ENCODE measurements around the gene TEK. TPM values are rescaled to one million over a fixed set of nuclear protein-coding genes. Genes with fewer than 3 reads are reported as not detected.

The TEK gene
- total and polyA plus RNA-seq, 2 donors (not counting 1 experiment from before 2014, with no cell fraction given) = not detected

GRCh38 chr9:27125936-27126335, 16.9 kb downstream of the TEK start:
- H3K9me3 ChIP-seq (ENCODE audit: control extremely low read depth in 1 of 3, control insufficient read depth in 2 of 3, insufficient read depth in 1 of 3, low read length in 2 of 3) = no peaks in the 10 kb centered on the region
- no peak overlapping the region for H3K4me3 Mint-ChIP-seq
- no peak for TF ChIP-seq EZH2 (IDR thresholded peaks at IDR 0.05; ENCODE audit: borderline replicate concordance, insufficient read depth, low read depth, low read length, poor library complexity, severe bottlenecking)
- no peak for TF ChIP-seq CTCF (IDR thresholded peaks at IDR 0.05)
- no peaks in the 10 kb centered on the region for H3K79me2 ChIP-seq (ENCODE audit: control insufficient read depth, insufficient read depth, low read length)
- no peaks in the 10 kb centered on the region for H3K36me3 ChIP-seq (replicated peaks in 1 of 2; ENCODE audit: control extremely low read depth in 1 of 2, control insufficient read depth in 1 of 2, extremely low read depth in 1 of 2, insufficient read depth in 2 of 2, low read length in 1 of 2)
- no peak overlapping the region for H2AFZ ChIP-seq (ENCODE audit: insufficient read depth, low read depth, low read length, poor library complexity, severe bottlenecking)
- intact Hi-C loops (cut with micrococcal nuclease) = no loop called here
- no peaks in the 10 kb centered on the region for H3K4me1 Mint-ChIP-seq
- no peaks in the 10 kb centered on the region for H3K4me1 ChIP-seq (ENCODE audit: control insufficient read depth in 2 of 2, insufficient read depth in 2 of 2, low read length in 2 of 2)
- H3K9me3 Mint-ChIP-seq (ENCODE audit: insufficient read depth) = peaks cover 2% of the 10 kb centered on the region
- no peaks in the 10 kb centered on the region for H4K20me1 ChIP-seq (ENCODE audit: control insufficient read depth, insufficient read depth, low read length, poor library complexity, severe bottlenecking)
- no CpG with 5 or more reads among the region's 5 CpGs for WGBS (ENCODE audit: insufficient coverage)
- H3K4me2 ChIP-seq (replicated peaks; ENCODE audit: low read depth, low read length, poor library complexity, severe bottlenecking) = no peak overlapping the region
- ATAC-seq (ENCODE audit: low read depth) = no peak
- CTCF ChIA-PET = no interaction called here
- no peak overlapping the region for H3K27ac Mint-ChIP-seq
- no peaks in the 10 kb centered on the region for H3K27me3 Mint-ChIP-seq
- DNase-seq = no peak
- no peak overlapping the region for H3K4me3 ChIP-seq (ENCODE audit: control extremely low read depth in 1 of 5, extremely low read depth in 1 of 5, insufficient read depth in 1 of 5, low read depth in 2 of 5, low read length in 4 of 5)
- POLR2A ChIA-PET = no interaction called here
- H3K9ac ChIP-seq (ENCODE audit: low read length) = no peak overlapping the region
- no peaks in the 10 kb centered on the region for H3K27me3 ChIP-seq (replicated peaks in 1 of 4; ENCODE audit: control extremely low read depth in 1 of 4, control insufficient read depth in 3 of 4, insufficient read depth in 4 of 4, low read length in 3 of 4)
- H3K27ac ChIP-seq (ENCODE audit: low read length in 2 of 2) = no peak overlapping the region

- no peaks in the 10 kb centered on the region for H4K20me1 ChIP-seq (ENCODE audit: control insufficient read depth, insufficient read depth, low read length, poor library complexity, severe bottlenecking)
- DNase-seq (no peak), ATAC-seq (ENCODE audit: low read depth) (no peak)
- no peaks in the 10 kb centered on the region for H3K79me2 ChIP-seq (ENCODE audit: control insufficient read depth, insufficient read depth, low read length)
- no peak overlapping the region for H3K27ac ChIP-seq (ENCODE audit: low read length in 2 of 2)
- H3K36me3 ChIP-seq (replicated peaks in 1 of 2; ENCODE audit: control extremely low read depth in 1 of 2, control insufficient read depth in 1 of 2, extremely low read depth in 1 of 2, insufficient read depth in 2 of 2, low read length in 1 of 2) = no peaks in the 10 kb centered on the region
- WGBS (ENCODE audit: insufficient coverage) = no CpG with 5 or more reads among the region's 2 CpGs
- H3K27me3 ChIP-seq (replicated peaks in 1 of 4; ENCODE audit: control extremely low read depth in 1 of 4, control insufficient read depth in 3 of 4, insufficient read depth in 4 of 4, low read length in 3 of 4) = no peaks in the 10 kb centered on the region
- CTCF ChIA-PET = no interaction called here
- no peaks in the 10 kb centered on the region for H3K4me1 ChIP-seq (ENCODE audit: control insufficient read depth in 2 of 2, insufficient read depth in 2 of 2, low read length in 2 of 2)
- POLR2A ChIA-PET = no interaction called here
- no peak overlapping the region for H3K4me3 Mint-ChIP-seq
- H3K4me1 Mint-ChIP-seq = no peaks in the 10 kb centered on the region
- H3K27me3 Mint-ChIP-seq = no peaks in the 10 kb centered on the region
- H3K9me3 Mint-ChIP-seq (ENCODE audit: insufficient read depth) = peaks cover 2% of the 10 kb centered on the region
- no peak overlapping the region for H3K4me3 ChIP-seq (ENCODE audit: control extremely low read depth in 1 of 5, extremely low read depth in 1 of 5, insufficient read depth in 1 of 5, low read depth in 2 of 5, low read length in 4 of 5)
- TF ChIP-seq EZH2 (IDR thresholded peaks at IDR 0.05; ENCODE audit: borderline replicate concordance, insufficient read depth, low read depth, low read length, poor library complexity, severe bottlenecking) (no peak), CTCF (IDR thresholded peaks at IDR 0.05) (no peak)
- no peak overlapping the region for H2AFZ ChIP-seq (ENCODE audit: insufficient read depth, low read depth, low read length, poor library complexity, severe bottlenecking)
- H3K4me2 ChIP-seq (replicated peaks; ENCODE audit: low read depth, low read length, poor library complexity, severe bottlenecking) = no peak overlapping the region
- no peaks in the 10 kb centered on the region for H3K9me3 ChIP-seq (ENCODE audit: control extremely low read depth in 1 of 3, control insufficient read depth in 2 of 3, insufficient read depth in 1 of 3, low read length in 2 of 3)
- H3K9ac ChIP-seq (ENCODE audit: low read length) = no peak overlapping the region
- no peak overlapping the region for H3K27ac Mint-ChIP-seq
- intact Hi-C loops (cut with micrococcal nuclease) = no loop called here
Measured at GRCh38 chr9:27126670-27127069, 17.6 kb downstream of the TEK start.
